ENCODE data around the gene FRMD4A.

Gene FRMD4A

DNA sequence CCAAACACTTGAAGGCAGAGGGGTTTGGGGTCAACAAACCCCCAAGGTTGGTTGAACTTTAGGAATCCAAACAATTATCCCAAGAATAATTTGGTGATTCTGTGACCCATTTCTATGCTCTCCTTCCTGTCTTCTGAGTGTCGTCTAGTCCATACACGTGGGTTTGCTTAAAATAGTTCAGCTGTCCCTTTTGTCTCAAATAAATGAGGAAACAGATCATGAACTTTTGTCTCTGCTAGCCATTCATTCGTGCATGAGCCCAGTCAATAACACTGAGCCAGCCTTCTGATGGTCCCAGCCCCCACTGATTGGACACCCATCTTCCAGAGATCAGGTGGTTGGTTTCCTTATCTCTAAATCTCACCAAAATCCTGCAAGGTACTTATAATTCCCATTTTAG is 488.6 kb downstream of the FRMD4A start:
- TF ChIP-seq, protein P1, sequence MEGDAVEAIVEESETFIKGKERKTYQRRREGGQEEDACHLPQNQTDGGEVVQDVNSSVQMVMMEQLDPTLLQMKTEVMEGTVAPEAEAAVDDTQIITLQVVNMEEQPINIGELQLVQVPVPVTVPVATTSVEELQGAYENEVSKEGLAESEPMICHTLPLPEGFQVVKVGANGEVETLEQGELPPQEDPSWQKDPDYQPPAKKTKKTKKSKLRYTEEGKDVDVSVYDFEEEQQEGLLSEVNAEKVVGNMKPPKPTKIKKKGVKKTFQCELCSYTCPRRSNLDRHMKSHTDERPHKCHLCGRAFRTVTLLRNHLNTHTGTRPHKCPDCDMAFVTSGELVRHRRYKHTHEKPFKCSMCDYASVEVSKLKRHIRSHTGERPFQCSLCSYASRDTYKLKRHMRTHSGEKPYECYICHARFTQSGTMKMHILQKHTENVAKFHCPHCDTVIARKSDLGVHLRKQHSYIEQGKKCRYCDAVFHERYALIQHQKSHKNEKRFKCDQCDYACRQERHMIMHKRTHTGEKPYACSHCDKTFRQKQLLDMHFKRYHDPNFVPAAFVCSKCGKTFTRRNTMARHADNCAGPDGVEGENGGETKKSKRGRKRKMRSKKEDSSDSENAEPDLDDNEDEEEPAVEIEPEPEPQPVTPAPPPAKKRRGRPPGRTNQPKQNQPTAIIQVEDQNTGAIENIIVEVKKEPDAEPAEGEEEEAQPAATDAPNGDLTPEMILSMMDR (IDR thresholded peaks at IDR 0.05; ENCODE audit: low read depth, low read length) = no peak
- no peak for DNase-seq (ENCODE audit: extremely low read depth, low read depth)

DNA sequence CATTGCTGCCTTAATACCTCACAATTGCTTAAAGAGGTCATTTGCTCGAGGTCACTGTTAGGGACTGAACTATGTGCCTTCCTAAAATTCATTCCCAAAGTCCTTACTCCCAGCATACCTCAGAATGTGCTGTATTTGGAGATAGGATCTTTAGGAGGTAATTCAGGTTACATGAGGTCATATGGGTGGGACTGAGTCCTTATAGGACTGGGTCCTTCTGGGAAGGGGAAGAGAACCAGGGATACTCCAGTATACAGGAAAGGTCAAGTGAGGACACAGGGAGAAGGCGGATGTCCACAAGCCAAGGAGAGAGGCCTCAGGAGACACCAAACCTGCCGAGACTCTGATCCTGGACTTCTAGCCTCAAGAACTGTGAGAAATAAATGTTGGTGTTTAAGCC is 490.7 kb downstream of the FRMD4A start:
- no peak for DNase-seq (ENCODE audit: extremely low read depth, low read depth)
- TF ChIP-seq, protein P1 (IDR thresholded peaks at IDR 0.05; ENCODE audit: low read depth, low read length) = no peak

DNA sequence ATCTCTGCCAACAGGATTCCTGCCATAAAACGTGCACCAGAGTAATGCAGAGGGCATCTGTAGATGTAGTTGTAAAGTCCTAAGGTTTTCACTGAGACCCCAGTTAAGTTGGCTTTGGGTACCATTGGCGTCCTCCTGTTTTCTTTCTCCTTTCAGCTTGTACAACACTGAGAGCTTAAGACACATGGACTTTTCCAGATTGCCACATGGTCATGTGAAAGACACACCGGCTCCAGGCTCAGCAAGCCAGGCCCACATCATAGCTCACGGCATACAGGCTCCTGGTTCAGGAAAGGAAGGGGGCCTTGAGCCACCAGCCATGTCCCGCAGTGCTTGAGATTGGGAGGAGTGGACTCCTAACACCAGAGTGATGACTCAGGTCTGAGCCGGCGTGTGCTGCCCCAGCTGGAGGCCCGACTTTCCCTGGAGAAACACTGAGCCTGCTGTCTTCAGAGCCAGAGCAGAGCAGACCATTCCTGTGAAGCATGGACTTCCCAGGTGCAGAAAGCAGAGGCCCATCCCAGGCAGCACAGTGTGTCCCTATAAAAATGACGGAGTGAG is 491.2 kb downstream of the FRMD4A start:
- TF ChIP-seq, protein P1 (IDR thresholded peaks at IDR 0.05; ENCODE audit: low read depth, low read length) = no peak
- no peak for DNase-seq (ENCODE audit: extremely low read depth, low read depth)

DNA sequence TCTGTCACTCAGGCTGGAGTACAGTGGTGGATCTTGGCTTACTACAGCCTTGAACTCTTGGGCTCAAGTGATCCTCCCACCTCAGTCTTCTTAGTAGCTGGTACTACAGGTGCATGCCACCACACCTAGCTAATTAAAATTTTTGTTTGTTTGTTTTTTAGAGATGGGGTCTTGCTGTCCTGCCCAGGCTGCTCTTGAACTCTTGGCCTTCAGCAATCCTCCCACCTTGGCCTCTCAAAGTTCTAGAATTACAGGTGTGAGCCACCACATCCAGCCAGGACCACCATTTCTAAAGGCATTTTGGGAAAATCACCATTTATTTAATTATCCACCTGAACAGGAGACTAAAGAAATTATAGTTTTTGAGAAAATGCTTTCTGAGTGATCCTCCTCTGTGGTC is 491.7 kb downstream of the FRMD4A start:
- DNase-seq (ENCODE audit: extremely low read depth, low read depth) = no peak
- TF ChIP-seq, protein P1 (IDR thresholded peaks at IDR 0.05; ENCODE audit: low read depth, low read length) = no peak

DNA sequence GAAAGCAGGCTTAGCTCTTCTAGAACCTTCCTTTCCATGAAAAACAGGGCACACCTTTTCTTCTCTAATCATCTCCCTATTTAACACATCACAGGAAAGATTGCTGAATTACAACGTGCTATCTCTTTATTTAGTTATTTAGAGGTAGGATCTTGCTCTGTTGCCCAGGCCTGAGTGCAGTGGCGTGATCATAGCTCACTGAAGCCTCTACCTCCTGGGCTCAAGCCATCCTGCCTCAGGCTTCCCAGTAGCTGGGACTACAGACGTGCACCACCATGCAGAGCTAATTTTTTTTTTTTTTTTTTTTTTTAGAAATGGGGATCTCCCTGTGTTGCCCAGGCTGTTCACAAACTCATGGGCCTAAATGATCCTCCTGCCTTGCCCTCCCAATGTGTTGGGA is 492.8 kb downstream of the FRMD4A start:
- no peak for DNase-seq (ENCODE audit: extremely low read depth, low read depth)
- TF ChIP-seq, protein P1 (IDR thresholded peaks at IDR 0.05; ENCODE audit: low read depth, low read length) = no peak

DNA sequence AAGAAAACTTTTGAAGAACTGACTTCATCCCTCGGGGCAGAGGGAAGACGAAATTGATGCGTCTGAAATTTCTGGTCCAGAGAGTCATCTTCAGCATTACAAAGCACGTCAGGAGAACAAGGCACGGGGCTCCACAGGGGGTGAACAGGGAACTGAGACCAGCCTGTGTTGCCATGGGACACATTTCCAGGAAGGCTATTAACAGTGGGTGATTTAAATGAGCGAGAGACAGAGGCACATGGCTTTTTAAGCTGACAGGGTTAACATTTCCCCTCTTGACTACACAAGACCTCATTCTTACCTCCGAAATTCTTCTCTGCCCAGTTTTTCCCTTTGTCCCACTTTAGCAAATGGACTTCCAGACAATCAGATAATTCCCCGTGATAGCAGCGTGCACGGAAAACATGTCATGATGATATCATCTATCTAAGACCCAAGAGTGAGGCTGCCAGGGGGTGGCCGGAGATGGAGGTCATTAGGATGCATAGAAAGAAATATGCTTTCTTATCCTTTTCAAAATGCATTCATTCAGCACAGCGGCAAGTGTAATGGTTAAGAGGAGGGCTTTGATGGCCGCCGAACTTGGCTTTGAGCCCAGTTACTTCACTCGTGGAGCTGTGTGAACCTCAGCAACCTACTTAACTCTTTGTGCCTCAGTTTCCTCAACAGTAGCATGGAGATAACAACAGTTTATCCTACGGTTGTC is 496.0 kb downstream of the FRMD4A start:
- no peak for DNase-seq (ENCODE audit: extremely low read depth, low read depth)
- TF ChIP-seq, protein P1 (IDR thresholded peaks at IDR 0.05; ENCODE audit: low read depth, low read length) = no peak

DNA sequence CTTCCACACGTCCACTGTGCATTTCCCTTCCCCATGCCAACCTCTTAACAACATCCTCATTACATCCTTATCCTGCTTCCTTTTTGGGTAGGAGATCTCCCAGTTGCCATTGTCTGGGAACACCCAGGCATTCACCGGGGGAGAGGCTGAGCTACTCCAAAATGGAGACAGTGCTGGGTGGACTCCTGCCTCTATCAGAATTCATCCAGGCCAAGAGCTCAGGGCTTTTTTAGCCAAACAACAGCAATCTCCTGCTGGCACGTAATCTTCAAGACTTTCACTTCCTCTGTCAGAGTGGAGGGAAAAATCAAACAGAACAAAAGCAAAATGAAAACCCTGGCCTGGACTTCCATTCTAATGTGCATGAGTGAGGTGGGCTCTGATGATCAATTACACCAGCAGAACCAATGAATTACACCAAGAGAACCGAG is 499.0 kb downstream of the FRMD4A start:
- TF ChIP-seq, protein P1 (IDR thresholded peaks at IDR 0.05; ENCODE audit: low read depth, low read length) = no peak
- no peak for DNase-seq (ENCODE audit: extremely low read depth, low read depth)

Measured in AG09319 (cell line).